Measurements from ENCODE around the gene PSMG3. TPM values are rescaled to one million over a fixed set of nuclear protein-coding genes. Genes with fewer than 3 reads are reported as not detected.

Gene PSMG3
- total and polyA plus RNA-seq, 2 experiments from 2014 or later = 28.3 to 84.8 TPM

DNA sequence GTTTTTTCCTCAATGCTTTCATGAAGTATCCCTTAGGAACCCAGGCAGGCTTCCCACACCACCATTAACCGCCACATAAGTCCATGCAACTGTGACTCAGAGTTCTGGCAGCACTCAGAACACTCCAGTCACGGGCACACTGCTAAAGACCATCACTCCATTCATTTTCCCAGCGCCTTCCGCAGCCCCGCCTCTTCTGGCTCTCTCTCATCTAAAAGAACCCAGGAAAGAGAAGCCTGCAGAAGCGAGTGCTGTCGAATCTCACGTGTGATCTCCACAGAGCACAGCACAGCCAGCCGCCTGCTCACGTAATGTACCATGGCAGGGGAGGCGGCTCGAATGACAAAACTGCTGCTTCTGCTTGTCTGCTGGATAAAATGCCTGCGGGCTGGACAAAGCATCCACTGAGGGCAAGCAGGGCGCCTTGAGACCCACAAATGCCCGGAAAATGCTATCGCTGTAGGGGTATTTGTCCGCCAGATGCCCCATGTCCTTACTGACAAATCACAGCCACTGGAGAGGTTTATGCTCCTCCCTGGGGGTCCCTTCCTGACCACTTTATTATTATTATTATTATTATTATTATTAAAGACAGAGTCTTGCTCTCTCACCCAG, 1.8 kb downstream of the PSMG3 start:
- Histone ChIP-seq H3K4me1 (ENCODE audit: insufficient read depth) (no peaks in the 10 kb centered on the region), H3F3A (replicated peaks; ENCODE audit: low read depth) (no peaks in the 10 kb centered on the region), H4K20me1 (replicated peaks; ENCODE audit: insufficient read depth) (no peaks in the 10 kb centered on the region), H3K4me2 (no peak overlapping the region), H3K27me3 (ENCODE audit: insufficient read depth) (no peaks in the 10 kb centered on the region), H2AFZ (no peak overlapping the region; the same call in 1 of the 2 replicates), H3K36me3 (ENCODE audit: insufficient read depth) (no peaks in the 10 kb centered on the region), H3K79me2 (replicated peaks; ENCODE audit: insufficient read depth) (0 out of 2 replicates have a peak, but pooled peaks cover 3% of the 10 kb centered on the region), H3K9me2 (ENCODE audit: insufficient read depth) (no peaks in the 10 kb centered on the region), H3K27ac (ENCODE audit: low read depth) (no peak overlapping the region), H3K4me3 (no peak overlapping the region)
- peak overlapping the region; percentile 72; the same call in 2 of the 3 replicates for H3K4me3 Mint-ChIP-seq
- no peaks in the 10 kb centered on the region for H3K9me3 Mint-ChIP-seq
- H3K36me3 Mint-ChIP-seq (ENCODE audit: low read depth) = peaks cover 44% of the 10 kb centered on the region
- peaks cover 31% of the 10 kb centered on the region for H3K4me1 Mint-ChIP-seq
- ATAC-seq (no peak), DNase-seq (ENCODE audit: low spot score) (no peak)
- peak overlapping the region; percentile 86 for H3K27ac Mint-ChIP-seq
- peaks cover 5% of the 10 kb centered on the region for H3K27me3 Mint-ChIP-seq (ENCODE audit: insufficient read depth, low read depth, poor library complexity)
- TF ChIP-seq JUNB (IDR thresholded peaks at IDR 0.05; ENCODE audit: unreplicated experiment) = no peak
- no peak for TF ChIP-seq STAT1 (IDR thresholded peaks at IDR 0.05; ENCODE audit: unreplicated experiment)
- no peak for TF ChIP-seq EZH2phosphoT487 (IDR thresholded peaks at IDR 0.05; ENCODE audit: unreplicated experiment)
- TF ChIP-seq, protein P1, sequence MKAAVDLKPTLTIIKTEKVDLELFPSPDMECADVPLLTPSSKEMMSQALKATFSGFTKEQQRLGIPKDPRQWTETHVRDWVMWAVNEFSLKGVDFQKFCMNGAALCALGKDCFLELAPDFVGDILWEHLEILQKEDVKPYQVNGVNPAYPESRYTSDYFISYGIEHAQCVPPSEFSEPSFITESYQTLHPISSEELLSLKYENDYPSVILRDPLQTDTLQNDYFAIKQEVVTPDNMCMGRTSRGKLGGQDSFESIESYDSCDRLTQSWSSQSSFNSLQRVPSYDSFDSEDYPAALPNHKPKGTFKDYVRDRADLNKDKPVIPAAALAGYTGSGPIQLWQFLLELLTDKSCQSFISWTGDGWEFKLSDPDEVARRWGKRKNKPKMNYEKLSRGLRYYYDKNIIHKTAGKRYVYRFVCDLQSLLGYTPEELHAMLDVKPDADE (IDR thresholded peaks at IDR 0.05) = no peak
- TF ChIP-seq ZNF462 (CRISPR knock-in tag; IDR thresholded peaks at IDR 0.05) = no peak
- TF ChIP-seq POLR2AphosphoS5 (IDR thresholded peaks at IDR 0.05; ENCODE audit: low read depth) = no peak
- TF ChIP-seq ZNF331 (CRISPR knock-in tag; IDR thresholded peaks at IDR 0.05; ENCODE audit: low read depth) = no peak
